Measurements from ENCODE around the gene PRDM13. TPM values are rescaled to one million over a fixed set of nuclear protein-coding genes. Genes with fewer than 3 reads are reported as not detected.
"Not testable (repeated sequence)": the region's sequence is repeated elsewhere in the genome, so short reads cannot be mapped to it uniquely, and the experiment has no call there.

PRDM13 gene
- total and polyA plus RNA-seq, 5 donors, result not detected

DNA sequence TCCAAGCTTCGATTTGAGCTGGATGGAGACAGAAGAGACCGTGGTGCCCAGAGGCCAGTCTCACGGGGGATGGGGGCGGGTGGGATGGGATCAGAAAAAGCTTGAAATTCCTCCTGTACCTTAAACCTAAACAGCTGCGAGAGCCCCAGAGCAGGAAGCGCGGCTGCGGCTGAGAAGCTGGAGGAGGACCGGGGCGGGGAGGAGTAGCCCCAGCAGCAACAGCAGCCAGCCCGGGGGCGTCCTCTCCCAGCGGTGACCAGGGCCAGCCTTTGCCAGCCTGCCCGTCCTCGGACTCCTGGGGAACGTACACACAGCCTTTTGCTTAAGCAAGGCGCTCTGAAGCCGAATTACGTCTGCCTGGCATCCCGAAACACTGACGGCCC, 17.4 kb upstream of the PRDM13 start:
- no peaks in the 10 kb centered on the region for H3K27me3 ChIP-seq (ENCODE audit: control insufficient read depth, insufficient read depth)
- DNase-seq, result peak in 1 of 3 donors; percentile 49
- peak overlapping the region; percentile 54 for H3K4me3 ChIP-seq (ENCODE audit: low read length)
- H3K27ac ChIP-seq (ENCODE audit: low read length), result no peak overlapping the region
- WGBS, result 6% methylated on average over 21 of the region's 21 CpGs
- ATAC-seq, result peak; percentile 32 to 47
- H3K4me1 ChIP-seq (ENCODE audit: control insufficient read depth, insufficient read depth, low read length), result peaks cover 2% of the 10 kb centered on the region
- H3K9me3 ChIP-seq (ENCODE audit: control insufficient read depth, low read length), result no peaks in the 10 kb centered on the region
- intact Hi-C loops (cut with DNase I), result no loop called here

DNA sequence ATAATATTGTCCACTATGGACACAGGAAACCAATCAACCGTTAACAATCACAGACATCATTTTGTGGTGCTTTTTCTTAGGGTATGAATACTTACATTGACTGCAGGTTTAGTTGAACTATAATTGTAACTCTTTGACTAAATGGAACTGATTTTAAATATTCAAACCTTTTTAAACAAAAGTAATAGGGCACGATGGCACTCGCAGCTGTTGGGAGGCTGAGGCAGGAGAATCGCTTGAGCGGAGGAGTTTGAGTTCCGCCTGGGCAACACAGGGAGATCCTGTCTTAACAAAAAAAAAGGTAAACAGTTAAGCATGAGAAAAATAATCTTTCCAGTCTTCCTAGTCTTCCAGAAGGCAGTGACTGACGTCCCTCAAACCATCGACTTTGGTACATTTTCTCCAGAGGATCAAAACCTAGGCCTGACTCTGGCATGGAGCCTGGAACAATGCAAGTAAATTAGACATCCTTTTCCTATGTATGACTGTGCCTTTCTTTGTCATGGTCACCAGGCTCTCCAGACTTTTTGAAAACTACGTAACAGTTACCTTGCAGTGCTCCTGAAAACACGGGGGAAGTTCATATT, 16.6 kb upstream of the PRDM13 start:
- peaks cover 2% of the 10 kb centered on the region for H3K4me1 ChIP-seq (ENCODE audit: control insufficient read depth, insufficient read depth, low read length)
- H3K9me3 ChIP-seq (ENCODE audit: control insufficient read depth, low read length), result no peaks in the 10 kb centered on the region
- DNase-seq (no peak), ATAC-seq (no peak)
- no peak overlapping the region for H3K4me3 ChIP-seq (ENCODE audit: low read length)
- no peaks in the 10 kb centered on the region for H3K27me3 ChIP-seq (ENCODE audit: control insufficient read depth, insufficient read depth)
- 45% methylated on average over 10 of the region's 10 CpGs for WGBS
- H3K27ac ChIP-seq (ENCODE audit: low read length), result no peak overlapping the region
- intact Hi-C loops (cut with DNase I), result loop anchor here in 2 of 4 donors (10.0 kb wide), 1 partner anchor 155 kb away; no protein-coding TSS in a partner anchor

DNA sequence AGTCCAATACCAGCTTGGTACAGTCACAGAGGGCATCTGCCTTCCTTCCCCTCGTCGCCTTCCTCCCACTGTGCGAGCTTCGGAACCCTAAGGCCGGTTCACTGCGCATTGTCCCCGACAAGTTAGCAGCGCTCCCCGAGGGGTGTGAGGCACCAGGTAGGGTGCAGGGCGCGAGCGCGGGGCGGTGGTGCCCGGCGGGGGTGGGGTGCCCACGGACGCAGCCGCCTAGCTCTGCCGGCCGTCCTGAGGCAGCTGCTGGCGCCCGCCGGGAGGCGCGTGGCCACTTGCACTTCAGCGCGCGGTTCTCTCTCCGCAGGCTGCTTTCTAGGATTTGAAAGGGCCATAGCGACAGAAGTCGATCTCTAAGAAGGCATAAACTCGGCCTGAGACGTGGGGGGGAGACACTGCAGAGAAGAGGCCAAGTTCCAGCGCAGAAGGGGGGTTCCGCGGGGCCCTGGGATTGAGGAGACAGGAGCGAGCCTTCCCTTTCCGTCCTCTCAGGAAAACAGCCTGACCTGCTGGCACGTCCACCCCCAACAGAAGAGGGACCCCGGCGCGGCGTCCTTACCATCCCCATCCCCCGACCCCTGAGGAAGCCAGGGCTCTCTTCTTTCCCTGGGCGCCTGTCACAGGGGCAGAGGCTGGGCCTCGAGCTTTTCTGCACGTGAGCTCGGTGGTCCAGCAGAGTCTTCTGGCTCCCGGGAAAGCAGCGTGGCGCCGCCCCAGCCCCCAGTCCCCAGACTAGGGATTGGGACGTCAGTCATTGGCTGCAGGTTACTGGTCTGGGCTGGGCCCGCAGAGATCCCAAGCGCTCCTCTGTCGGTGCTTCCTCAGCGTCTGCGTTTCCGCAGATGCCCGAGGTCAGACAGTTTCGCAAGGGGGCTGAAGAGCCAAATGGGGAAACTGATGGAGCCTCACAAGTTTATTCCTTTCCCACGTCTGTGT, 15.6 kb upstream of the PRDM13 start:
- Histone ChIP-seq H3K4me1 (ENCODE audit: control insufficient read depth, insufficient read depth, low read length) (peaks cover 2% of the 10 kb centered on the region), H3K4me3 (ENCODE audit: low read length) (peak overlapping the region; percentile 24), H3K9me3 (ENCODE audit: control insufficient read depth, low read length) (peaks cover under 1% of the 10 kb centered on the region), H3K27ac (ENCODE audit: low read length) (no peak overlapping the region), H3K27me3 (ENCODE audit: control insufficient read depth, insufficient read depth) (peaks cover 3% of the 10 kb centered on the region)
- DNase-seq (peak in 1 of 3 donors; percentile 35), ATAC-seq (peak in 1 of 2 donors; percentile 39)
- WGBS, result 4% methylated on average over 63 of the region's 63 CpGs
- intact Hi-C loops (cut with DNase I), result loop anchor here in 2 of 4 donors (10.0 kb wide), 1 partner anchor 154 kb away; no protein-coding TSS in a partner anchor

DNA sequence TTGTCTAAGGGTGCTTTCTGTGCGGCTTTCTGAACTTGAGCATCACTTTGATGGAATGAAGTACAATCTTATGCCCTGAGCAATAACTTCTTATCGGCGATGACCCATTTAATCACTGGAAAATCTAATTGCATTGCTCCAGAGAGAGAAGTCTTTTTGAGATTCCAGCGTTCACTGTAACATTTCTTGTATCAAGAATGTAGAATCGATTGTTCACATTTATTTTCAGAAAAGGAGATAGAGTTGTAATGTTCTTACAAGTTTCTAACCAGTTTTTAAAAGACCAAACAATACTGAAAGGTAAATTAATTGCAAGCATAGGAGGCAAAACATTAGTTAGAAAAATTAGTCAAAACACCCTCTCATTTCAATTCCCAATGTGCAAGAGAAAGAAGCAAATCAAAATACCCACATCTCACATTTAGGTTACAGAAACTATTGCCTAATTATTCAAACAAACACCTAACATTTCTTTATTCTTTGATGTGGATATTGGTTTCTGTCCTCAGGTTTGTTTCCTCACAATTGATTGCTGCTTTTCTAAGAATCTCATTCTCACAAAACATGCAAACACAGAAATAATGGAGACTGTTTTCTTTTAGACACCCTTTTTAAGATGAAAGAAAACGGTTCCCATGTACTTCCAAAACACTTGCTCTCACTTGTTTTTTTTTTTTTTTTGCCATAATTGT, 14.8 kb upstream of the PRDM13 start:
- no peak overlapping the region for H3K4me3 ChIP-seq (ENCODE audit: low read length)
- intact Hi-C loops (cut with DNase I), result loop anchor here in 2 of 4 donors (10.0 kb wide), 1 partner anchor 153 kb away; no protein-coding TSS in a partner anchor
- H3K27ac ChIP-seq (ENCODE audit: low read length), result no peak overlapping the region
- H3K4me1 ChIP-seq (ENCODE audit: control insufficient read depth, insufficient read depth, low read length), result peaks cover 2% of the 10 kb centered on the region
- peaks cover 1% of the 10 kb centered on the region for H3K9me3 ChIP-seq (ENCODE audit: control insufficient read depth, low read length)
- no peak for ATAC-seq
- WGBS, result 24% methylated on average over 6 of the region's 6 CpGs
- DNase-seq, result no peak
- H3K27me3 ChIP-seq (ENCODE audit: control insufficient read depth, insufficient read depth), result peaks cover 3% of the 10 kb centered on the region

DNA sequence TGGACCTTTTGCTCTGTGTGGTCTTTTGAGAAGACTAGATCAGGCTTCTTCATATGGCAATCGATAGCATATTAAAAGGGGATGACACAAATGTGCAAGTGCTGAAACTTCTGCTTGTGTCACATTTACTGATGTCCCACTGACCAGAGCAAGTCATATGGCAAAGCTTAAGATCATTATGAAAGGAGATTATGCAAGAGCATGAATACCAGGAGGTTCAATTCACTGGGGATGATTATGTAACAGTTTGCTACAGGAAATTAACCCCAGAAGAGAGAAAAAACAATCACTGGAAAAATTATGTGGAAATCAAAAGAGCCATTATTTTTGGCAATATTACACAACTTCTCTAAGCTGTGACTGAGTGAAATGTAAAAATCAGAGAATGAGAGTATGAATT, 13.7 kb upstream of the PRDM13 start:
- Histone ChIP-seq H3K27me3 (ENCODE audit: control insufficient read depth, insufficient read depth) (peaks cover 3% of the 10 kb centered on the region), H3K9me3 (ENCODE audit: control insufficient read depth, low read length) (peaks cover 1% of the 10 kb centered on the region), H3K27ac (ENCODE audit: low read length) (no peak overlapping the region), H3K4me3 (ENCODE audit: low read length) (no peak overlapping the region), H3K4me1 (ENCODE audit: control insufficient read depth, insufficient read depth, low read length) (peaks cover 2% of the 10 kb centered on the region)
- intact Hi-C loops (cut with DNase I), result loop anchor here in 2 of 4 donors (10.0 kb wide), 1 partner anchor 152 kb away; no protein-coding TSS in a partner anchor
- WGBS, result 32% methylated on average over 1 of the region's 1 CpG
- no peak for DNase-seq
- no peak for ATAC-seq

DNA sequence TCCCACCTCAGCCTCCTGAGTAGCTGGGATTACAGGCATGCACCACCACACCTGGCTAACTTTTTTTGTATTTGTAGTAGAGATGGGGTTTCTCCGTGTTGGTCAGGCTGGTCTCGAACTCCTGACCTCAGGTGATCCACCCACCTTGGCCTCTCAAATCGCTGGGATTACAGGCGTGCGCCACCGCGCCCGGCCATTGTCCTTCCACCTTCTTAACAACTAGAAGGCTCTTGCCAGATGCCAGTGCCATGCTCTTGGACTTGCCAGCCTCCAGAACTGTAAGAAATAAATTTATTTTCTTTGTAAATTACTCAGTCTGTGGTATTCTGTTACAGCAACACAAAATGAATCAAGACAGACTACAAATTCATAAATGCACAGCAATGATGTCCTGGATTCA, 11.9 kb upstream of the PRDM13 start:
- 69% methylated on average over 8 of the region's 8 CpGs for WGBS
- H3K27ac ChIP-seq (ENCODE audit: low read length); H3K9me3 ChIP-seq (ENCODE audit: control insufficient read depth, low read length); H3K4me3 ChIP-seq (ENCODE audit: low read length); H3K4me1 ChIP-seq (ENCODE audit: control insufficient read depth, insufficient read depth, low read length); ATAC-seq; H3K27me3 ChIP-seq (ENCODE audit: control insufficient read depth, insufficient read depth); DNase-seq: not testable (repeated sequence)
- intact Hi-C loops (cut with DNase I), result loop anchor here in 2 of 4 donors (10.0 kb wide), 1 partner anchor 150 kb away; no protein-coding TSS in a partner anchor

DNA sequence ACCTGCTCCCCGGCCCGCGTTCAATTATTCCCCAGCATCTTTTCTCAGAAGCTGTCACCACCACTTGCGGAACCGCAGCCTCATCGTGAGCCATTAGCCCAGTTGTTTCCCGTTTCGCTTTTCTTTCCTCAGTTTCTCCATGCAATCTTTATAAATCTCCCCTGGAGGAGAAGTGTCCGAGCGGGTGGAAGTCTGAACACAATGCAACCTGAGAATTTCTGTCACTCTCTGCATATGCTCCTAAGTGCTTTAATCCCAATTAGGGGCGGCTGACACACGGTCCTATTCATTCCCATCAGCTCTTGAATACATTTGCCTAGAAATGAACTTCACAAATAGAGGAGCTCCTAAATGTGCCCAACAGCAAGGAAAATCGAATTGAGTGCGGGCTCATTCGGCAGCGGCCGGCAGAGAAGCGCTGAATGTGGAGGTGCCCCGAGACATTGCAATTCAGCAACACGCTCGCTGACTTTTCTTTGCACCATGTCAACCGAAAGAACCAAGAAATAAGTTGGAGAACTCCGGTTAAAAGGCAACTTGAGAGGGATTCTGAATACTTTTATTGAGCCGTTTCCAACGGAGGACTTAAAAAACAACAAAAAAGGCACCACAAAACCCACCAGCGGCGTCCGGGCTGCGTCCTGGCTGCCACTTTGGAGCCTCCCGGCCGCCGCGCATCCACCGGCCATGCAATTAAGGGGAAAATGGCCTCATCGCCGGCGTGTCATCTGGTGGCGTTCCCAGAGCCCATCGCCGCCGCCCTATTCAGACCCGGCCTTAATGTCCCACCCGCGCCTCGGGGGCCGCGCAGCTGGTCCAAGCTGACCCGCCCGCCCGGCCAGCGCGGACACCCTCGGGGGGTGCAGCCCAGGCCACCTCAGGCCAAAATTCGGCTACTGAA, 3.9 kb upstream of the PRDM13 start:
- intact Hi-C loops (cut with DNase I), result no loop called here
- no peak overlapping the region for H3K27ac ChIP-seq (ENCODE audit: low read length)
- peak overlapping the region; percentile 66 for H3K4me3 ChIP-seq (ENCODE audit: low read length)
- DNase-seq (peak in 2 of 3 donors; percentile 51 to 52), ATAC-seq (peak in 1 of 2 donors; percentile 19)
- H3K27me3 ChIP-seq (ENCODE audit: control insufficient read depth, insufficient read depth), result peaks cover 3% of the 10 kb centered on the region
- H3K9me3 ChIP-seq (ENCODE audit: control insufficient read depth, low read length), result no peaks in the 10 kb centered on the region
- 5% methylated on average over 54 of the region's 54 CpGs for WGBS
- H3K4me1 ChIP-seq (ENCODE audit: control insufficient read depth, insufficient read depth, low read length), result no peaks in the 10 kb centered on the region

DNA sequence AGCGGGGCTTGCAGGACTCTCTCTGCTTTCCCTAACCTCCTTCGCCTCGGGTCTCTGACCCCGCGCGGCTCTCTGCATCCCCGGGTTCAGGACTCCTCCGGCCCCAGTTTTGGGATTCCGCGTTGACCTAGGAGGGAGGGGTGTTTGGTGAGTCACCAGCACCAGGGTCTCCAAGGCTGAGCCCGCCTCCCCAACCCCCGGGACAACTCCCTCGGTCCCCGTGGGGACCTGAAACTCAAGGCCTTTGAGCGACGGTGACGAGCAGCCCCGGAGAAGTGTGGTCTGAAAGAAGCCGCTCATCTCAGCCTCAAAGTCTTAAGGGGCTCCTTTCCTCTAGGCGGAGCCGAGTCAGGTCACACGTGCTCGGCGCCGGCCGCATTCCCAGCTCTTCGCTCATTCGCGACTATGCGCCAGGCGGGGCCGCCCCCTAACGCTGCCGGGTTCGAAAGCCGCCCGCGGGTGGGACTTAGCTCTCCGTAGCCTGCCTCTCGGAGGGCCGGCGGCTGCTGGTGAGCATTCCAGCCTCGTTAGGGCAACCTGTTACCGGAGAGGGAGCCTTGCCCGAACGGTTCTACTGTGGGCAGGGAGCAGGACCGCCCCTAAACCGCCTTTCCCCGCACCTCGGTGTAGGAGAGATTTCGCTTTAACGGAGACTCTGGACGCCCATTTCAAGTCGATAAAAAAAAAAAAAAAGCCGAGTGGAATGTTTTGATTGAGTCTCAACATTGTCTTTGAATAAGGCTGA, 3.0 kb upstream of the PRDM13 start:
- H3K27me3 ChIP-seq (ENCODE audit: control insufficient read depth, insufficient read depth), result no peaks in the 10 kb centered on the region
- peak overlapping the region; percentile 66 for H3K4me3 ChIP-seq (ENCODE audit: low read length)
- no peak overlapping the region for H3K27ac ChIP-seq (ENCODE audit: low read length)
- ATAC-seq (peak; percentile 50 to 61), DNase-seq (peak in 2 of 3 donors; percentile 65 to 68)
- H3K4me1 ChIP-seq (ENCODE audit: control insufficient read depth, insufficient read depth, low read length), result no peaks in the 10 kb centered on the region
- H3K9me3 ChIP-seq (ENCODE audit: control insufficient read depth, low read length), result no peaks in the 10 kb centered on the region
- WGBS, result 1% methylated on average over 55 of the region's 55 CpGs
- intact Hi-C loops (cut with DNase I), result no loop called here

DNA sequence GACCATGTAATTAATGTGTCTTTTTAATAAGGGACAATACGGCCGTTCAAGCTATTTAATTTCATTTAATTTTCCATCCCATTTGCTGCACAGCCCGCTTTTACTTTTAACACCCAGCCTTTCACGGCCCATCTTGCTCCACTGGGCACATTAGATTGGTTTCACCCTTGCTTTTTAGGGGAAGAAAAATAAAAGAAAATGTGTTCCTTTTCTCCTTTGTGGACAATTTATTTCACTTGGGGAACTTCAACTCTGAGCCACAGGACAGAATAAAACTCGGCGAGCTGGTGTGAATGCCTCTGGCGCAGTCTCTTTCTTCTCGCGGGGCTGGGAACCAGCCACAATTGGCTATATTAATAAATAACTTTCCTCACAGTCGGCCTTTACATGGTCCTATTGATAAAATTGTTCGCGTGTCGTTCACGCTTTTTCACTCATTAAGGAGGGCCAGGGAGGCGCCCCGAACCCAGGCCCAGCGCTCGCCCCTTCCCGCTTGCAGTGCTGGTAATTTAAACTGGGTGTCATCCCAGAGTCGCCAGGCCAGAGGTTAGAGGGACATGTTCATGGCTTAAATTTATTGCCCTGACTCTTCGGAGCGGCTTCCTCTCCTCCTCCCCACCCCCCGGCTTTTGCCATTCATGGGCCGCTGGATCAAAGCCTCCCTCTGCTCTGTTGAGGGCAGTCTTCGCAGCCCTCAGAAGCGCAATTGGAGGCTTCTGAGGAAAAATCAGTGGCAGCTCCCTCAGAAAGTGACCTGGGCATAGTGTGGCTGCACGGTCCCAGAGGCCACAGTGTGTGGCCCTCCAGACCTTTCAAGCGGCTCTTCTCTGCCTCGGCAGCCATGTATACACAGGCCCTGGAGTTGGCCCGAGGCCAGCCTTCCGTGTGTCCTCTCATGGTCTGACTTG, 2.2 kb upstream of the PRDM13 start:
- H3K9me3 ChIP-seq (ENCODE audit: control insufficient read depth, low read length), result no peaks in the 10 kb centered on the region
- no peaks in the 10 kb centered on the region for H3K4me1 ChIP-seq (ENCODE audit: control insufficient read depth, insufficient read depth, low read length)
- DNase-seq, result peak in 2 of 3 donors; percentile 55 to 65
- intact Hi-C loops (cut with DNase I), result no loop called here
- H3K27ac ChIP-seq (ENCODE audit: low read length), result no peak overlapping the region
- peak overlapping the region; percentile 66 for H3K4me3 ChIP-seq (ENCODE audit: low read length)
- 11% methylated on average over 31 of the region's 31 CpGs for WGBS
- no peaks in the 10 kb centered on the region for H3K27me3 ChIP-seq (ENCODE audit: control insufficient read depth, insufficient read depth)
- ATAC-seq, result no peak
